IPS-NIHi11 (cell line): ENCODE measurements around the gene DUOX1.

Source experiments
- DNase-seq: peaks from one replicate; pipeline ENCODE4 v3.0.0; 2012; ENCODE audit warnings: mixed read lengths, low spot score

DUOX1 gene

DNA sequence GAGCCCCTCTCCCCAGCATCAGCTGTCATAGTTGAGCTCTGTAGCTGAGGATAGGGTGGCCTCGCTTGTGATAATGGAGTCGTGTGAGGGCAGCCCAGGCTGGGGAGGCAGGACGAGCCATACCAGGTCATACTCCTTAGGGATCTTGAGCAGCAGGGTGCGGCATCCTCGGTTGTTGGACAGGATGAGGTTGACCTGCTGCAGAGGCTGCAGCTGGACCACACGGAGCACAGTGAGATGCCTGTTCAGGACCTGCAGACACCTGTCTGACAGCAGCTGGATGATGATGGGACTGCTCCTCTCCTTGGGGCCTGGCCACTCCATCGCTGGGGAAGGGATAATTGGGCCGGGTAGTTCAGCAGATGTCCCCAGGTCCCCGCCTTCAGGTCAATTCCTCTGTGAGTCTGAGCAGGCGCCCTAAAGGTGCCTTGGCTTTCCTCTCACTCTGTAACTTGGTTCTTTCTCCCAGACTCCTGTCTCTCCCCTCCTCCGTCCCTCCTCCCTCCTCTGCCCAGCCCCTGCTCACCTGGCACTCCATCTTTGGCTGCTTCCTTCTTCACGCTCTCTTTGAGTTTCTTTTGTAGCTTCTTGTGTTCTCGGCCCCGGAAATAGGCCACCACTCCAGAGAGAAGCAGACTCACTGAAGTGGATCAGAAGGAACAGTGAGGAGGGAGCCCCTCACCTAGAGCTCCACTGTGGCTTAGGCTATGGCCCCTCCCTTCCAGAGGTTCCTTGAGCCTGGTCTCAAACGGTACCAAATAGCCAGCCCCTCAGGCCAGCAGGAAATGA lies 23.6 kb upstream of the DUOX1 start:
- DNase-seq = no peak

DNA sequence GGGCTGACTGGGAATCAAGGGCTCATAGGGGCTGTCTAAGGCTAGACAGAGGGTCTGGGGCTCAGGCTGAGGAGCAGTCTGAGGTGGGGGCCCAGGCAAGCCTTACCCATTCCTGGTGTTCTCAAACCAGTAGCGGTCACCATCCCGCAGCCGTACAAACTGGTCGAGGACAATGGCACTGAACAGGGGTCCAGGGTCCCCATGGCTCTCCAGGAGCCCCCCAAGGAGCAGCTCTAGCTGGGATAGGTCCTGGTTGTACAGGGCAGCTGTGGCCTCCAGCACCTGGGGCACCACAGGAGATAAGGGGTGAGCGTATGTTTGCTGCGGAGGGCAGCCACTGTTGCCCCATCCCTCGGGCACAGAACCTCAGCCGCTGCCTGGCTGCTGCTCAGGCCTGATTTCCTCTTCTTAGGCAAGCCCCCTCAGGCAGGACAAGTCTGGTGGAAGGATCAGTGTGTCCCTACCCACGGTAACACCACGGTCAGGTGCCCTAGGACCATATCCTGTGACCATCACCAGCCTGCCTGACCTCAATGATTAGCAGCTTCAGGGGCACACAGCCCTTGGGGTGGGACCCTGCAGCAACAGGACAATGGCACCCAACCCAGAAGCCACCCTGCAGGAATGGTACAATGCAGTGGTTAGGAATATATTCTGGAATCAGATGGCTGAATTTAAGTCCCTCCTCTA lies 21.7 kb upstream of the DUOX1 start:
- DNase-seq = no peak

DNA sequence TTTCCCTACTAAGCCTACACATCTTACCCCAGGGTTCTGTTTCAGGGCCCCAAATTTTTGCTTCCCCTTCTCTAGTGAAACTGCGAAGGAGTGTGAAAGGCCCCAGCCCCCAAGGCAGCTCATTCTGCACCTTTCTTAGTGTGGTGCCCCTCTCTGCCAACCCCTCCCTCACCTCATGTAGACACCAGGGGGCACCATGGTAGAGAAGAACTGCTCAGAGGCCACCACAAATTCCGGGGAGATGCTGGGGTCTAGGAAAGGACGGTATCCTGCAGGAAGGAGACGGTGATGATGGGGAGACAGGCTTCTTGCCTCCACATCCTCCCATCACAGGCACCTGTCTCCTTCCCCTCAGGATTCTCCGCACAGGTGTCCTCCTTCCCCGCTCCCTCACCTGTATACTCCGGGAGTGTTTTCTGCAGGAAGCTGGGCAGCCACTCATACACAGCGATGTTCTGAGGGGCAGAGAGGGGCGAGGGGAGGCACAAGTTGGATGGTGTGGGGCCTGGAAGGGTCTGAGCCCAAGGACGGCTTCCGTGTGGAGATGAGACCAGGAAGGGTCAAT lies 19.5 kb upstream of the DUOX1 start:
- peak; percentile 42 for DNase-seq

DNA sequence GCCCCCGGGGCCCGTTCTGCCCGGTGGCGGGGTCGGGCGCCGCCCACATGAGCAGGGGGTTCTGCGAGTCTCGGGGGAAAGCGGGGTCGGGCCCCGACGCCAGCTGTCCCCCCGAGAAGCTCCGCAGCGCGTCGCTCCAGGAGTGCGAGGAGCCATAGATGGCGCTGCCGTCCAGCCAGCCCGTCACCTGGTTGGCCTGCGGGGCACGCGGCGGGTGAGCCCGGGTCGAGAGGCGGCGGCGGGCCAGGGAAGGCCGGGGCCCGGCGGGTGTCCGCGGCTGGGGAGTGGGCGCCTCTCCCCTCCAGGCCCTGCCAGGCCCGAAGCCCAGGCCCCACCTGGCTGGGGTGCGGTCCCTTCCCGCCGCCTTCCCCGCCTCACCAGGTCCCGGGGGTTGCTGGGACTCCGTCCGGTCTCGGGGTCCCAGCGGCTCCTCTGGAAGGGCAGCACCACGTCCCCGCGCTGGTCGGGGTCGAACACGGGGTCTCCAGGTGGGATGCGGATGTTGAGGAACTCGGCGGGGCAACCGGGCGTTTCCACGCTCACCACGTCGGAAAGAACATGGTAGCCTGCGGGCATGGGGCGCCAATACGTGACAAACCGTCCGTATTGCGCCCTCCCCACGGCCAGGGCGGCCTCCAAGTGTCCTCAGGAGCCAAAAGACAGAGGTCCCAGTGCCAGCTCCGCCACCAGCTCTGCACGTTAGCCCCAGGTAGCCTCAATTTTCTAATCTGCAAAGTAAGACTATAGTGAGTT lies 18.2 kb upstream of the DUOX1 start:
- no peak for DNase-seq

DNA sequence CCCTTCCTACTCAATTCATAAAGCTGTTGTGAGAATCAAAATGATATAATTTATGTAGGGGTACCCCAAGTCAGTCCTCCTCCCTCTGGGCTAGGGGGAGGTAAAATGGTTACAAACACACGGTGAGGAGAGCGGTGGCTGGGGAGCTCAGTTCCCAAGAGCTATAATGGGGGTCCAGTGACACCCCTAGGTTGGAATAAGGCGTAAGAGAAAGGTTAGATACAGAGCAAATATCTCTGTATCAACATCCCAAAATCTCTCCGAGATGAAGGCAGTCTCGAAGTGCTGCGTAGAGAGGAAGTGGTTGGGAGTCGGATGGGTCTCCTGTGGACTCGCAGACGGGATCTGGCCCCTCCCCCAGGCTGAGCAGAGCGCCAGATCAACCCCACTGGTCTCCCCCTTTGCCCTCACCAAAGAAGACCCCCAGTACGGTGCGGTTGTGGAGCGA lies 17.6 kb upstream of the DUOX1 start:
- no peak for DNase-seq

DNA sequence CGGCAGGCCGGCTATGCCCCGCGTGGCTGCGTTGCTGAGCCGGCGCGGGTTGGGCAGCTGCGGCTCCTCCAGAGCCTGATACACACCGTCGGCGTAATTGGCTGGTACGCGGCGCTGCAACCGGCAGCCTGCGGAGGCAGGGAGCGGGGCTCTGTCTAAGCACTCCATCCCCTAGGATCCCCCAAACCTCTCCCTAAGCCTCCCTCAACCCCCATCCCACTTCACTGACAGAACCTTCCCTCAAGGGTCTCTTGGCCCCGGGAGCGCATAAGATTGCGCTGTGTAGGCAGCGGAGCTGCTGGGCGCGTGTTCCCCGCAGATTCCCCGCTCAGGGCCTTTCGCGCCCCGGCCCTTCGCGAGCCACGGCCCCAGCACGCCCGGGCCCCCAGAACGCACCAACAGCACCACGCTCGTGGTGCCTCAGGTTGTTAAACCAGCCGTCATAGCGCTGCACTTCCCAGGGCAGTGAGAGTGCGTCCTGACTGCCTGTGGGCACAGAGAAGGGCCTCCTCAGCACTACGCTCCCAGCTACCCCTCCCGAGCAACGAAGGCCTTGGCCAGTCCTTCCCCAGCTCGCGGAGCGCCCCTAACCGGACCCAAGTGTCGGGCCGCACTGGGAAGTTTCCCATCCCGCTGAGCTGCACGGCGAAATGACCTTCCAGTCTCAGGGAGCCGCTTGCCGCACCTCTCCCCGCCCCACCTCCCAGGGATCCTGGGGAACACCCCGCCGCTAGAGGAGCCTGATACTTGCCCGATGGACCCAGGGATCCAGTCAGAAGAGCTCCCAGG lies 17.0 kb upstream of the DUOX1 start:
- DNase-seq = peak; percentile 60

DNA sequence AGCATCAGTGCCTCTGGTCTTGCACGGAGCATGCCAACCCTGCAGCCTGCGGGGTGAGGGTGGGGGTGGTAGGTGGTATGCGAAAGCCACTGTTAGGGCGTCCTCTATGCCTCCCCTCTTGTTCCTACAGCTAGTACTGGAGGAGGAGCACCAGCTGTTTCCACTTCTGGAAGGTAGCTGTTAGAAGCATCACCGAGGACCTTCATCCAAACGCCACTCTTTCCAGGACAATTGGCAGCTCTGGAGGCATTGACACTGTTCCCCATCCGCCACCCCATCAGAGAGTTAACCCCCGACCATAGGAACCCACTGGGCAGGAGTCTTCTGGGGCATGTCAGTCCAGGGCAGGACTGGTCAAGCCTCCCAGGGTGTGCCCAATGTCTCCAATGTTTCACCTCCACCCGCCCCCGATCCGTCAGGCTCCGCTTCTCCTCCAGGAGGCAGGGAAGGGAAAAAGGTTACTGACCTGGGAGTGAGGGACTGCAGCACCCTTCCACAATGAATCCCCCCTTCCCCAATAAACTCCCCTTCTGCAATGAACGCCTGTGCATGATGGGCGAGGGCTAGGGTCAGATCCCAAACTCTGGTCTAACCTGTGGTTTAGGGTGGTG lies 16.3 kb upstream of the DUOX1 start:
- no peak for DNase-seq

DNA sequence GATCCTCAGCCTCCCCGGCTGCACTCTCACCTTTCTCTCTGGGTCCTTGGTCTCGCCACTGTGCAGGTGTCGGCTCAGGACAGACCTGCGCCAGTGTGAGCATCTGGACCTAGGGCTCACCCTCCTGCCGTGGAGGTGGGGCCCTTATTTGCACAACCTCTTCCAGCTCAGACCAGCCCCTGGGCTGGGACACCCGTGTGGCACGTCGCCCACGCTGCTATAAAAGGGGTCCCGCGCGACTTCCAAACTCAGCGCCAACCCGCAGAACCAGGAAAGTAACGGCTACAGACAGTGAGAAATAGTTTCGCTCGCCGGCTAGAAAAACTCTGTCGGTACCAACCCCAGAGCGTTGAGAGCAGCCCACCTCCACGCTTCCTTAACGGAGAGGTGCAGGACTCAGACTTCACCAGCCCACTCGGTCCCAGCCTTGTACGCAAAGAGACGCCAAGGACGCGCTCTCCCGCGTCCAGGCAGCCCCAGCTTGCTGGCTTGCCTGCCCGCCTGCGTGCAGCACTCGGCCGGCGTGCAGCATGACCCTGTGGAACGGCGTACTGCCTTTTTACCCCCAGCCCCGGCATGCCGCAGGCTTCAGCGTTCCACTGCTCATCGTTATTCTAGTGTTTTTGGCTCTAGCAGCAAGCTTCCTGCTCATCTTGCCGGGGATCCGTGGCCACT lies 15.6 kb upstream of the DUOX1 start, which contains the start of the genes DUOX2 and DUOXA2:
TSS of gene DUOX2 (minus strand) at position 97 of the 675 bp plus-strand sequence. CDS start 761 bp downstream, outside the sequence.
TSS of gene DUOXA2 (plus strand) at position 251 of the 675 bp plus-strand sequence. CDS start at position 531, 280 bp downstream.
- no peak for DNase-seq

DNA sequence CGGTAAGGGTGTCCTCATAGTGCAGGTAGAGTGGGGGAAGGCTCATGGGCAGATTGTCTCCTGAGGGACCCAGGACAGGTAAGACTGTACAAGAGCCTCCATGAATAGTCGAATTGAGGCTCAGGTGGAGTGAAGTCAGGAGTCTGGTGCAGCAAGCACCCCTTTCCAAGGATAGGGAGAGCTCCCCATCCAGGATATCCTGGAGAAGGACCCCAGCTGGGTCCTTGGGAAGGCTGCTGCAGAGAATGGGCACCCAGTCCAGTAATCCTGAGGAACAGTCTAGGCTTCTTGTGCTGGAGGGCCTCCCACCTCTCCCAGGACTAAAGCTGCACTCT lies 15.1 kb upstream of the DUOX1 start:
- no peak for DNase-seq

DNA sequence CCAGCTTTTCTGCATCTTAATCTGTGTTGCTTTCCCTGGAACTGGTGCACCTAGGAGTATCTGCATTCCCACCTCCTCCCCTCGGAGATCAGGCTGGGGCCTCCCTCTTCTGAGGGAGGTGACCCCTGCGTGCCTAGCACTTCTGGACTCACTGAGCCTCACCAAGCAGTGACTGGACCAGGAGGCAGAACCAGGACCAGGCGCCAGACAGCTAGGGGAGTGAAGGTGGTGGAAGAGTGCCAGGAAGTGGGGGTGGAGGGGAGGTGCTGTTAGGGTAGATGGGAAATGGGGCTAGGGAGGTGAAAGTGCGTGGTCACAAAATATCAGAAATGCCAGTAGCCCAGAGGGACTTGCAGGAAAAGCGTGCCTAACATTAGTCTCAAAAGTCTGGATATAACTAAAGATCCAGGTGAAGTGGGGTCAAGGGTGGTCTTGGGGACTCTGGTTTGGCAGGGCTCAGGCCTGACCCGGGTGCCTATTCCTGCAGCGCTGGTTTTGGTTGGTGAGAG lies 14.4 kb upstream of the DUOX1 start:
- DNase-seq = no peak

DNA sequence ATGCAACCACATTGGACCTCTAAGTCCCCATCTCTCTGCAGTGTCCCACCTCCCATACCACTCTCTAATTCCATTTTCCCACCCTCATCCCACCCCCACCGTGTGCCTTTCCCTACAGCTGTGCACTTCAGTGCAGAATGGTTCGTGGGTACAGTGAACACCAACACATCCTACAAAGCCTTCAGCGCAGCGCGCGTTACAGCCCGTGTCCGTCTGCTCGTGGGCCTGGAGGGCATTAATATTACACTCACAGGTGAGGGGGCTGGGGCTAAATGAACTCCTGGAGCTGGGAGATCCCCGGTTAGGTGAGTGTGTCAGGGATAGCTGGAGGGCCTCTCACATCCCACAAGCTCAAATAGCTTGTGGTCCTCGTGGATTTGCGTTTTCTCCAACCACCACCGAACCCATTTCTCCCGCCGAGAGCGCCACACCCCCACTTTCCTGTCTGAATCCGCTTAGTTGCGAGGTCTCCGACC lies 13.8 kb upstream of the DUOX1 start:
- DNase-seq = no peak

DNA sequence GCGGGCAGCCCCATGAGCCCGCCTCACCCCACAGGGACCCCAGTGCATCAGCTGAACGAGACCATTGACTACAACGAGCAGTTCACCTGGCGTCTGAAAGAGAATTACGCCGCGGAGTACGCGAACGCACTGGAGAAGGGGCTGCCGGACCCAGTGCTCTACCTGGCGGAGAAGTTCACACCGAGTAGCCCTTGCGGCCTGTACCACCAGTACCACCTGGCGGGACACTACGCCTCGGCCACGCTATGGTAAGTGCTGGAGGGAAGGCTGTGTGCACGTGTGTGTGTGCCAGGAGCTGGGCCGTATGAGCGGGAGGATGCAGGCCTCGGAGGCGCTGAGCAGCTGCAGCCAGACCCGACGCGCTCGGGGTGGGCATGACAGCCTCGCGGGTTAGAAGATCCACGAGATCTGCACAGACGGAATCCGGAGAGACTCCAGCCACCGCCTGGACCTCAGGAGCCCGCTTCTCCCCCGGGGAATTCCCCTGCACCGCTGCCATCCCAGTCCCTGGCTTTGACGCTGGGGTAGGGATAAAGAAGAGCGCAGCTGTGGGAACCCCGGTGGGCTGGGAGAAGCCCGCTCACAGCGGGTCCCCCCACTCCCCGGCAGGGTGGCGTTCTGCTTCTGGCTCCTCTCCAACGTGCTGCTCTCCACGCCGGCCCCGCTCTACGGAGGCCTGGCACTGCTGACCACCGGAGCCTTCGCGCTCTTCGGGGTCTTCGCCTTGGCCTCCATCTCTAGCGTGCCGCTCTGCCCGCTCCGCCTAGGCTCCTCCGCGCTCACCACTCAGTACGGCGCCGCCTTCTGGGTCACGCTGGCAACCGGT lies 13.1 kb upstream of the DUOX1 start:
- no peak for DNase-seq

DNA sequence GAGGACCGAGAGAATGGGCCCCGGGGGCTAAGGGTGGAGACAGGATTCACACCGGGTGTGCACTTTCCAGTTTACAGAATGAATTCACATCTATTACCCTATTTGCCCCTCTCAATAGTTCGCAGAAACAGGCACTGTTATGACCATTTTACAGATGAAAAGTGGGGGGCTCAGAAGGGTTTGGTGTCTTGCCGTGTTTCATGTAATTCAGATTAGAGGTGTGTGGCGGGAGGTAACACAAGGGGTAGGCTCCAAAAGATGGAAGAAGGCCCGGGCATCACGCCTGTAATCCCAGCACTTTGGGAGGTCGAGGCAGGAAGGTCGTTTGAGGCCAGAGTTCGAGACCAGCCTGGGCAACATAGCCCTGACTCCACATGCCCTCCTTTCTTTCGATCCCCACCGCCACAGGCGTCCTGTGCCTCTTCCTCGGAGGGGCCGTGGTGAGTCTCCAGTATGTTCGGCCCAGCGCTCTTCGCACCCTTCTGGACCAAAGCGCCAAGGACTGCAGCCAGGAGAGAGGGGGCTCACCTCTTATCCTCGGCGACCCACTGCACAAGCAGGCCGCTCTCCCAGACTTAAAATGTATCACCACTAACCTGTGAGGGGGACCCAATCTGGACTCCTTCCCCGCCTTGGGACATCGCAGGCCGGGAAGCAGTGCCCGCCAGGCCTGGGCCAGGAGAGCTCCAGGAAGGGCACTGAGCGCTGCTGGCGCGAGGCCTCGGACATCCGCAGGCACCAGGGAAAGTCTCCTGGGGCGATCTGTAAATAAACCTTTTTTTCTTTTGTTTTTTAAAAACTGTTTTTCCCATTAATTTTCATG lies 12.3 kb upstream of the DUOX1 start:
- no peak for DNase-seq

DNA sequence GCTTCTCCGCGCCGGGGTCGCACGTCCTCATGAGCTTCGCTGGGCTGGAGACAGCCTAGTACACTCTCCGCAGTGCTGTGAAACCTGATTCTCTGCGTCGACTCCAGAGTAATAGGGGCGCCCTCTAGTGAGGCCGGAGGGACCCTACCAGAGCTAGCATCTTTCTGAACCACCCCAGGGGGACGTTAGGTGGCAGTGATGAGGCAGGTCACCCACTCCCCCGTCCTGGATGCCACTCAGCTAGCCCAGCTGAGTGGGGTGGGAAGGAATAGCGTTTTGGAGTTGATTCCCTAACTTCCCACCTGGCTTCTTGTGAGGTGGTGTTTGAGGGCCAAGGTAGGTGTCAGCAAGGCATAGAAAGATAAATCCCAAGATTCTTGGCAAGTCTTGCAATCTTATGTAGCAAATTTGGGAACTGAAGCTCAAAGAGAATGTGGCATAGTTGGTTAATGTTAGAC lies 11.6 kb upstream of the DUOX1 start:
- DNase-seq = peak; percentile 91

DNA sequence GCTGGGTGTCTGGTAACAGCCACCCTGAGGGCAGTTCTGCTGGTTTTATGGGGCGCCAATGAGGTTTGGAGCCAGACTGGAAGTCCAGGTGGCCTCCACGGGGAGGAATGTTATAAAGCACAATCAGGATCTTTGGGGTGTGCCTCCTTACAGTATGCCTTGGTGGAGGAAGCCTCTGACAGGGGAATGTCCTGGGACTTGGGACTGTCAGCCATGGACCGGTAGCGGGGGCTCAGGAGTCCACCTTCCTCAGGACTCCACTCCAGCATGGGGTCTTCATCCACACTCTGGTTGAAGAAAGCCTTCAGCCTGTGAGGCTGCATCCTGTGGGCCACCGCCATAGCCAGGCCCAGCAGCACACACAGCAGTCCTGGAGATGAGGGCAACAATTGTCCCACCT lies 10.8 kb upstream of the DUOX1 start:
- DNase-seq = no peak

DNA sequence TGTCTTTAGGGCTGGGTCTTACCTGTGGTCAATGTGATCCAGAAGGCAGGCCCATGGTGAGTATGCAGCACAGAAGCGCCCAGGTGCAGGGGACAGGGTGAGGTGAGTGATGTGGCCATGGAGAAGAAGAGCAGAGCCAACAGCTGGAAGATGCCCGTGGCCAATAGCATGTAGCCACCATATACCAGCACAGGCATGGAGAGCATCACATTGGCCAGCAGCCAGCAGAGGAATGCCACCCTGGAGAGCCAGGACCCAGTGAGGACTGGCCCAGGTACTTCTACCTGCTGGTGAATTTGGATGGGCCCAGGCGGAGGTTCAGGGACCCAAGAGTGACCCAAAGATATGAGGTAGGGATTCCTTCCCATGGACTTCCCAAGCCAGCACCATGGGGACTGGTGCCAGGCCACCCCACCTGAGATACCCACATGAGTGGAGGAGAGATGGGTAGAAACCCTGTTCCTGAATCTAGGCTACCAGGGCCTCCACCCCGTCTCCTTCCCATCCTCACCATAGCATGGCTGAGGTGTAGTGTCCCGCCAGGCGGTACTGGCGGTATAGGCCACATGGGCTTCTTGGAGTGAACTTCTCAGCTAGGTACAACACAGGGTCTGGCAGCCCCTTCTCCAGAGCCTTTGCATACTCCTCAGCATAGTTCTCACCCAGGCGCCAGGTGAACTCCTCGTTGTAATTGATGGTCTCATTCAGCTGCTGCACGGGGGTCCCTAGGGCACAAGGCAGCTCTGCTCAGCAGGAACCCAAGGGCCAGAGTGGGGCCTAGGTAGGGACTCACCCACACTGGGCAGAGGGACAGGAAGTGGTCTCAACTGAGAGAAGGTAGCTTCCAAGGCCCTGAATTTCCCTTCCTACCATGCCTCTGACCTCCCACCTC lies 9.5 kb upstream of the DUOX1 start:
- DNase-seq = no peak

DNA sequence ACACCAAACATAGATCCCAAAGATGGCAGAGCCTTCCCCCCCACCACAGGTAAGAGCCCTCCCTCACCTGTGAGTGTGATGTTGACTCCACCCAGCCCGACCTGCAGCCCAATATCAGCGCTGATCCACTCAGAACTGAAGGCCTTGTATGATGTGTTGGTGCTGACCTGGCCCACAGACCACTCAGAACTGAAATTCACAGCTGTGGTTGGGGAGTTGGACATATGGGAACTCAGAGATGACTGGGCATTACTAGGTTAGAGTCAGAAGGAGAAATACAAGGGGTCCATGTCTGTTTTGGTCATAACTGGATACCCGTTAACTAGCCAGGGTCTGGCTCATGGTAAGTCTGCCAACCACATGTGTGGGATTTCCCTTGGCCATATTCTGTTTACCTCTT lies 8.8 kb upstream of the DUOX1 start:
- no peak for DNase-seq
